OCI-LY7 (cell line): ENCODE measurements around the gene CYP24A1.

Source experiments
- CTCF ChIP-seq: fragments of 200-600 bp; sonication (generic); conservative IDR thresholded peaks from 2 replicates; pipeline ENCODE4 v1.5.1; 2014; ENCODE audit warnings: mild to moderate bottlenecking, antibody characterized with exemption, low read length, moderate library complexity, mixed read lengths
- EZH2phosphoT487 ChIP-seq: fragments of 200-600 bp; sonication (generic); IDR thresholded peaks from 2 replicates; pipeline ENCODE4 v1.6.1; 2018; ENCODE audit warnings: low read depth, borderline replicate concordance, mild to moderate bottlenecking, mixed run types, antibody characterized with exemption, low read length, moderate library complexity, mixed read lengths

- no peak for TF ChIP-seq CTCF
- TF ChIP-seq EZH2phosphoT487, result no peak
Observed at GRCh38 chr20:54140486-54140885, 33.3 kb downstream of the CYP24A1 start.
